MCF 10A (cell line): ENCODE results near the gene KCTD7. TPM values are rescaled to one million over a fixed set of nuclear protein-coding genes. Genes with fewer than 3 reads are reported as not detected.
"Not testable (repeated sequence)": the region's sequence is repeated elsewhere in the genome, so short reads cannot be mapped to it uniquely, and the experiment has no call there.

ENCODE experiments used
- BruUV-seq: library from RNA; stranded (reverse); fragments of 400-500 nt; replicated peaks from 2 replicates; lab custom pipeline; 2021; lab: Mats Ljungman, UMichigan
- CTCF ChIA-PET: fragments of 300-600 bp; sonication (Branson Sonifier 250); formaldehyde crosslinking; extraction: SDS; loops from one replicate; lab custom pipeline; 2021; ENCODE audit warnings: antibody characterized with exemption, inconsistent platforms; lab: Yijun Ruan, JAX
- POLR2A ChIA-PET: fragments of 300-600, 350-650 bp; sonication (Branson Sonifier 250); formaldehyde crosslinking; extraction: SDS; loops from one replicate; lab custom pipeline; 2020; ENCODE audit warnings: antibody characterized with exemption, inconsistent platforms; lab: Yijun Ruan, JAX
- DNase-seq: peaks from one replicate; pipeline ENCODE4 v3.0.0-alpha.2; 2018; ENCODE audit not compliant: unreplicated experiment
- H3K27ac Mint-ChIP-seq: one replicate; pipeline ENCODE4 v1.8.0; 2022; ENCODE audit warnings: mild to moderate bottlenecking, low read depth, mixed read lengths; ENCODE audit not compliant: unreplicated experiment
- H3K27me3 Mint-ChIP-seq: one replicate; pipeline ENCODE4 v1.8.0; 2022; ENCODE audit warnings: mixed read lengths; ENCODE audit not compliant: insufficient read depth, unreplicated experiment
- H3K36me3 Mint-ChIP-seq: one replicate; pipeline ENCODE4 v1.8.0; 2022; ENCODE audit warnings: mild to moderate bottlenecking, moderate library complexity, mixed read lengths; ENCODE audit not compliant: insufficient read depth, unreplicated experiment
- H3K4me1 Mint-ChIP-seq: one replicate; pipeline ENCODE4 v1.8.0; 2022; ENCODE audit warnings: mixed read lengths; ENCODE audit not compliant: insufficient read depth, unreplicated experiment
- H3K4me3 Mint-ChIP-seq: one replicate; pipeline ENCODE4 v1.8.0; 2022; ENCODE audit warnings: mild to moderate bottlenecking, moderate library complexity, mixed read lengths; ENCODE audit not compliant: unreplicated experiment
- H3K9me3 Mint-ChIP-seq: one replicate; pipeline ENCODE4 v1.8.0; 2022; ENCODE audit warnings: mixed read lengths; ENCODE audit not compliant: unreplicated experiment
- CTCF ChIP-seq: fragments of 200-600 bp; IDR thresholded peaks from one replicate; pipeline ENCODE4 v1.8.0; 2022; ENCODE audit warnings: antibody characterized with exemption, mild to moderate bottlenecking; ENCODE audit not compliant: unreplicated experiment
- intact Hi-C: fragments of 100-400 bp; cut with micrococcal nuclease; formaldehyde crosslinking; loops from 2 replicates; pipeline ENCODE4 v1.14.1; 2022
- total RNA-seq: library from RNA; stranded (reverse); gene quantifications from 2 replicates; pipeline ENCODE4 v1.2.3, GENCODE V29; 2022

Gene KCTD7
- total RNA-seq, 1 experiment from 2014 or later = 3.7 TPM

- no peak overlapping the region for H3K4me3 Mint-ChIP-seq
- POLR2A ChIA-PET = interaction anchor here (0.6 to 1.5 kb wide), 3 partner anchors 23 to 58 kb away, joined by 3 to 6 read pairs (median 5); no protein-coding TSS in a partner anchor
- H3K9me3 Mint-ChIP-seq = no peaks in the 10 kb centered on the region
- no peak for TF ChIP-seq CTCF
- no peaks in the 10 kb centered on the region for H3K36me3 Mint-ChIP-seq
- CTCF ChIA-PET = no interaction called here
- no TSS peak for BruUV-seq
- DNase-seq = no peak
- no peaks in the 10 kb centered on the region for H3K27me3 Mint-ChIP-seq
- H3K27ac Mint-ChIP-seq = no peak overlapping the region
- intact Hi-C loops = no loop called here
- H3K4me1 Mint-ChIP-seq = peaks cover 20% of the 10 kb centered on the region
These were observed 1.9 kb downstream of the KCTD7 start for GRCh38 chr7:66630531-66630930.

- ChIA-PET POLR2A (interaction anchor here (0.5 to 1.5 kb wide), 4 partner anchors 18 to 374 kb away, joined by 3 to 6 read pairs (median 4); no protein-coding TSS in a partner anchor), CTCF (interaction anchor here (0.6 to 1.3 kb wide), 3 partner anchors 10 to 98 kb away, joined by 3 read pairs; no protein-coding TSS in a partner anchor)
- no peaks in the 10 kb centered on the region for H3K9me3 Mint-ChIP-seq
- no peak overlapping the region for H3K27ac Mint-ChIP-seq
- no peak for TF ChIP-seq CTCF
- DNase-seq = no peak
- no peaks in the 10 kb centered on the region for H3K36me3 Mint-ChIP-seq
- peaks cover 19% of the 10 kb centered on the region for H3K4me1 Mint-ChIP-seq
- H3K4me3 Mint-ChIP-seq = no peak overlapping the region
- no peaks in the 10 kb centered on the region for H3K27me3 Mint-ChIP-seq
- intact Hi-C loops = no loop called here
- no TSS peak for BruUV-seq
These were observed 2.8 kb downstream of the KCTD7 start for GRCh38 chr7:66631471-66631870.

DNA sequence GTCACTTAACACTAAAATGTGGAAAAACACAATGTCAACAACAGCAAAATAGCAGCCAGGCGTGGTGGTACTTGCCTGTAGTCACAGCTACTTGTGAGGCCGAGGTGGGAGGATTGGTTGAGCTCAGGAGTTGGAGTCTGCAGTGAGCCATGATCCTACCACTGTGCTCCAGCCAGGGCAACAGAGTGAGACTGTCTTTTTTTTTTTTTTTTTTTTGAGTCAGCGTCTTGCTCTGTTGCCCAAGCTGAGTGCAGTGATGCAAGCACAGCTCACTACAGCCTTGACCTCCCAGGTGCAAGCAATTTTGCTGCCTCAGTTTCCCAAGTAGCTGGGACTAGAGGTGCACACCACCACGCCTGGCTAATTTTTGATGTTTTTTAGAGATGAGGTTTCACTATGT lies 6.1 kb downstream of the KCTD7 start:
- intact Hi-C loops = no loop called here
- CTCF ChIA-PET = no interaction called here
- POLR2A ChIA-PET = interaction anchor here (0.6 to 2.9 kb wide), 3 partner anchors 19 to 204 kb away, joined by 3 to 17 read pairs (median 4); no protein-coding TSS in a partner anchor
- H3K36me3 Mint-ChIP-seq = peaks cover 13% of the 10 kb centered on the region
- no peaks in the 10 kb centered on the region for H3K9me3 Mint-ChIP-seq
- H3K27ac Mint-ChIP-seq = no peak overlapping the region
- H3K27me3 Mint-ChIP-seq = no peaks in the 10 kb centered on the region
- TF ChIP-seq CTCF = no peak
- H3K4me3 Mint-ChIP-seq = no peak overlapping the region
- H3K4me1 Mint-ChIP-seq = peaks cover 10% of the 10 kb centered on the region
- no peak for DNase-seq
- no TSS peak for BruUV-seq

- H3K4me1 Mint-ChIP-seq, H3K27me3 Mint-ChIP-seq, H3K9me3 Mint-ChIP-seq, BruUV-seq, intact Hi-C loops, H3K27ac Mint-ChIP-seq, H3K4me3 Mint-ChIP-seq, DNase-seq: not testable (repeated sequence)
- peaks cover 19% of the 10 kb centered on the region for H3K36me3 Mint-ChIP-seq
- ChIA-PET POLR2A (interaction anchor here (0.6 to 2.9 kb wide), 4 partner anchors 9 to 104 kb away, joined by 3 to 17 read pairs (median 4); partner anchors contain the start of gene RABGEF1), CTCF (interaction anchor here (0.6 to 1.6 kb wide), 3 partner anchors 12 to 742 kb away, joined by 3 to 5 read pairs (median 4); no protein-coding TSS in a partner anchor)
These were observed 6.8 kb downstream of the KCTD7 start for GRCh38 chr7:66635322-66635981.

GRCh38 chr7:66635982-66636546 lies 7.4 kb downstream of the KCTD7 start:
- intact Hi-C loops, H3K4me3 Mint-ChIP-seq, H3K4me1 Mint-ChIP-seq, BruUV-seq, H3K27ac Mint-ChIP-seq, H3K27me3 Mint-ChIP-seq, H3K9me3 Mint-ChIP-seq: not testable (repeated sequence)
- POLR2A ChIA-PET = interaction anchor here (0.6 to 2.9 kb wide), 5 partner anchors 9 to 104 kb away, joined by 3 to 17 read pairs (median 4); partner anchors contain the start of gene RABGEF1
- peak; percentile 78 for DNase-seq
- peaks cover 26% of the 10 kb centered on the region for H3K36me3 Mint-ChIP-seq
- CTCF ChIA-PET = interaction anchor here (0.6 to 1.6 kb wide), 3 partner anchors 11 to 742 kb away, joined by 3 to 5 read pairs (median 4); no protein-coding TSS in a partner anchor
